Measurements from ENCODE around the gene ANKRD44. TPM values are rescaled to one million over a fixed set of nuclear protein-coding genes. Genes with fewer than 3 reads are reported as not detected.

Gene ANKRD44
- total RNA-seq, 1 experiment from 2014 or later = 7.8 TPM

- in situ Hi-C loops (cut with HindIII; ENCODE audit: low pct_unique_long_range_greater_than_20kb, low sequenced_read_pairs) = no loop called here
- ATAC-seq (no peak), DNase-seq (ENCODE audit: low read depth, low spot score) (no peak)
- Histone ChIP-seq H3K9me3 (ENCODE audit: control insufficient read depth, insufficient read depth, low read depth, low read length) (no peaks in the 10 kb centered on the region), H3K4me3 (ENCODE audit: low read depth in 2 of 2, low read length in 2 of 2) (no peak overlapping the region), H3K4me1 (ENCODE audit: control insufficient read depth, insufficient read depth, low read length) (peaks cover 13% of the 10 kb centered on the region; the same call in 1 of the 2 replicates), H3K36me3 (ENCODE audit: control insufficient read depth, insufficient read depth, low read length) (no peaks in the 10 kb centered on the region), H3K27me3 (ENCODE audit: control insufficient read depth, insufficient read depth, low read length) (no peaks in the 10 kb centered on the region), H3K27ac (ENCODE audit: low read length) (no peak overlapping the region)
- TF ChIP-seq POLR2AphosphoS5 (IDR thresholded peaks at IDR 0.05; ENCODE audit: low read depth, low read length) (no peak), SIN3A (IDR thresholded peaks at IDR 0.05; ENCODE audit: borderline replicate concordance, insufficient read depth, low read depth, low read length) (no peak), TCF7L2 (IDR thresholded peaks at IDR 0.05; ENCODE audit: low read depth, low read length) (no peak)
- TF ChIP-seq, protein P1, sequence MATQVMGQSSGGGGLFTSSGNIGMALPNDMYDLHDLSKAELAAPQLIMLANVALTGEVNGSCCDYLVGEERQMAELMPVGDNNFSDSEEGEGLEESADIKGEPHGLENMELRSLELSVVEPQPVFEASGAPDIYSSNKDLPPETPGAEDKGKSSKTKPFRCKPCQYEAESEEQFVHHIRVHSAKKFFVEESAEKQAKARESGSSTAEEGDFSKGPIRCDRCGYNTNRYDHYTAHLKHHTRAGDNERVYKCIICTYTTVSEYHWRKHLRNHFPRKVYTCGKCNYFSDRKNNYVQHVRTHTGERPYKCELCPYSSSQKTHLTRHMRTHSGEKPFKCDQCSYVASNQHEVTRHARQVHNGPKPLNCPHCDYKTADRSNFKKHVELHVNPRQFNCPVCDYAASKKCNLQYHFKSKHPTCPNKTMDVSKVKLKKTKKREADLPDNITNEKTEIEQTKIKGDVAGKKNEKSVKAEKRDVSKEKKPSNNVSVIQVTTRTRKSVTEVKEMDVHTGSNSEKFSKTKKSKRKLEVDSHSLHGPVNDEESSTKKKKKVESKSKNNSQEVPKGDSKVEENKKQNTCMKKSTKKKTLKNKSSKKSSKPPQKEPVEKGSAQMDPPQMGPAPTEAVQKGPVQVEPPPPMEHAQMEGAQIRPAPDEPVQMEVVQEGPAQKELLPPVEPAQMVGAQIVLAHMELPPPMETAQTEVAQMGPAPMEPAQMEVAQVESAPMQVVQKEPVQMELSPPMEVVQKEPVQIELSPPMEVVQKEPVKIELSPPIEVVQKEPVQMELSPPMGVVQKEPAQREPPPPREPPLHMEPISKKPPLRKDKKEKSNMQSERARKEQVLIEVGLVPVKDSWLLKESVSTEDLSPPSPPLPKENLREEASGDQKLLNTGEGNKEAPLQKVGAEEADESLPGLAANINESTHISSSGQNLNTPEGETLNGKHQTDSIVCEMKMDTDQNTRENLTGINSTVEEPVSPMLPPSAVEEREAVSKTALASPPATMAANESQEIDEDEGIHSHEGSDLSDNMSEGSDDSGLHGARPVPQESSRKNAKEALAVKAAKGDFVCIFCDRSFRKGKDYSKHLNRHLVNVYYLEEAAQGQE (IDR thresholded peaks at IDR 0.05; ENCODE audit: insufficient read depth in 1 of 2, low read depth in 2 of 2, low read length in 1 of 2) = no peak
- TF ChIP-seq, protein P2, sequence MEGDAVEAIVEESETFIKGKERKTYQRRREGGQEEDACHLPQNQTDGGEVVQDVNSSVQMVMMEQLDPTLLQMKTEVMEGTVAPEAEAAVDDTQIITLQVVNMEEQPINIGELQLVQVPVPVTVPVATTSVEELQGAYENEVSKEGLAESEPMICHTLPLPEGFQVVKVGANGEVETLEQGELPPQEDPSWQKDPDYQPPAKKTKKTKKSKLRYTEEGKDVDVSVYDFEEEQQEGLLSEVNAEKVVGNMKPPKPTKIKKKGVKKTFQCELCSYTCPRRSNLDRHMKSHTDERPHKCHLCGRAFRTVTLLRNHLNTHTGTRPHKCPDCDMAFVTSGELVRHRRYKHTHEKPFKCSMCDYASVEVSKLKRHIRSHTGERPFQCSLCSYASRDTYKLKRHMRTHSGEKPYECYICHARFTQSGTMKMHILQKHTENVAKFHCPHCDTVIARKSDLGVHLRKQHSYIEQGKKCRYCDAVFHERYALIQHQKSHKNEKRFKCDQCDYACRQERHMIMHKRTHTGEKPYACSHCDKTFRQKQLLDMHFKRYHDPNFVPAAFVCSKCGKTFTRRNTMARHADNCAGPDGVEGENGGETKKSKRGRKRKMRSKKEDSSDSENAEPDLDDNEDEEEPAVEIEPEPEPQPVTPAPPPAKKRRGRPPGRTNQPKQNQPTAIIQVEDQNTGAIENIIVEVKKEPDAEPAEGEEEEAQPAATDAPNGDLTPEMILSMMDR (IDR thresholded peaks at IDR 0.05) = no peak
- ChIA-PET CTCF (no interaction called here), POLR2A (no interaction called here)
- intact Hi-C loops (cut with micrococcal nuclease; ENCODE audit: unreplicated experiment) = no loop called here
- BruUV-seq (replicated peaks) = no TSS peak
Measured at GRCh38 chr2:197297266-197297665, 13.3 kb downstream of the ANKRD44 start.

- in situ Hi-C loops (cut with HindIII; ENCODE audit: low pct_unique_long_range_greater_than_20kb, low sequenced_read_pairs) (no loop called here), intact Hi-C loops (cut with micrococcal nuclease; ENCODE audit: unreplicated experiment) (no loop called here)
- ChIA-PET CTCF (no interaction called here), POLR2A (no interaction called here)
- TF ChIP-seq SIN3A (IDR thresholded peaks at IDR 0.05; ENCODE audit: borderline replicate concordance, insufficient read depth, low read depth, low read length) (no peak), TCF7L2 (IDR thresholded peaks at IDR 0.05; ENCODE audit: low read depth, low read length) (no peak), POLR2AphosphoS5 (IDR thresholded peaks at IDR 0.05; ENCODE audit: low read depth, low read length) (no peak)
- TF ChIP-seq, protein P1 (IDR thresholded peaks at IDR 0.05; ENCODE audit: insufficient read depth in 1 of 2, low read depth in 2 of 2, low read length in 1 of 2) = no peak
- TF ChIP-seq, protein P2 (IDR thresholded peaks at IDR 0.05) = no peak
- ATAC-seq = no peak
- no peak overlapping the region for H3K4me3 ChIP-seq (ENCODE audit: low read depth in 2 of 2, low read length in 2 of 2)
- H3K27ac ChIP-seq (ENCODE audit: low read length) = no peak overlapping the region
- no peaks in the 10 kb centered on the region for H3K36me3 ChIP-seq (ENCODE audit: control insufficient read depth, insufficient read depth, low read length)
- DNase-seq (ENCODE audit: low read depth, low spot score) = no peak
- BruUV-seq (replicated peaks) = no TSS peak
- no peaks in the 10 kb centered on the region for H3K9me3 ChIP-seq (ENCODE audit: control insufficient read depth, insufficient read depth, low read depth, low read length)
- peaks cover 13% of the 10 kb centered on the region; the same call in 1 of the 2 replicates for H3K4me1 ChIP-seq (ENCODE audit: control insufficient read depth, insufficient read depth, low read length)
- no peaks in the 10 kb centered on the region for H3K27me3 ChIP-seq (ENCODE audit: control insufficient read depth, insufficient read depth, low read length)
Measured at GRCh38 chr2:197296835-197297234, 13.7 kb downstream of the ANKRD44 start.
